CD4-positive, alpha-beta T cell treated with Interleukin-17A for 1 hour (primary cell): ENCODE data around the gene PRSS27.
"Not testable (repeated sequence)": the region's sequence is repeated elsewhere in the genome, so short reads cannot be mapped to it uniquely, and the experiment has no call there.

Experiments used
- DNase-seq: peaks from one replicate; pipeline ENCODE4 v3.0.0-alpha.2; 2020

Gene PRSS27

DNA sequence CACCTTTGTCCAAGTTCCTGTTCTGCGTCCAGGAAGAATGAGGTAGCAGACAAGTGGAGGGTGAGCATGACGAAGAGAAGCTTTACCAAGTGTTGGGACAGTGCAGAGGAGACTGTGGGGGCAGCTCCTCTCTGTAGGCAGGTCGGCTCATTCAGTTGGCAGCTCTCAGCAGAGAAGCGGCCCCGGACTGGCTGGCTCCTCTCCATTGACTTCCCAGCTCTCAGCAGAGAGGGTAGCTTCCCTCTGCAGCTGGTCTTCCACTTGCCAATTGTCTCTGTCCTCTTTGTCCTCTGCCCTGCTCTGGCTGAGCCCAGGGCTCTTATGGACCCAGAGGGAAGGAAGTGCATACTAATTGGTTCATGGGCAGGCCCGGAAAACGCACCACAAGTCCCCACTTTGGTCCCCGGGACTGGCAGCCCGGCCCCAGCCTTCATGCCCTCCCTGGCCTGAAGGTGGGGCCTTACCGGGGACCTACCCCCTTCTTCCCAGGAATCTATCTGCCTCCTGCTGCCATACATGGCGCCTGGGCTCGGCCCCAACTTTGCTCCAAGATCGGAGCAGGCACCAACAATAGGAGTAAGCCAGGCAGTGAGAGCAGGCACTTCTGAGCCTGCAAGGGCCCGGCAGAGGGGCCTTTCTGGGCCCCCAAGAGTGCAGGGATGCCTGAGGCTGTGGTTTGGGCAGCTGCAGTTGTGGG is 27.6 kb downstream of the PRSS27 start:
- no peak for DNase-seq

DNA sequence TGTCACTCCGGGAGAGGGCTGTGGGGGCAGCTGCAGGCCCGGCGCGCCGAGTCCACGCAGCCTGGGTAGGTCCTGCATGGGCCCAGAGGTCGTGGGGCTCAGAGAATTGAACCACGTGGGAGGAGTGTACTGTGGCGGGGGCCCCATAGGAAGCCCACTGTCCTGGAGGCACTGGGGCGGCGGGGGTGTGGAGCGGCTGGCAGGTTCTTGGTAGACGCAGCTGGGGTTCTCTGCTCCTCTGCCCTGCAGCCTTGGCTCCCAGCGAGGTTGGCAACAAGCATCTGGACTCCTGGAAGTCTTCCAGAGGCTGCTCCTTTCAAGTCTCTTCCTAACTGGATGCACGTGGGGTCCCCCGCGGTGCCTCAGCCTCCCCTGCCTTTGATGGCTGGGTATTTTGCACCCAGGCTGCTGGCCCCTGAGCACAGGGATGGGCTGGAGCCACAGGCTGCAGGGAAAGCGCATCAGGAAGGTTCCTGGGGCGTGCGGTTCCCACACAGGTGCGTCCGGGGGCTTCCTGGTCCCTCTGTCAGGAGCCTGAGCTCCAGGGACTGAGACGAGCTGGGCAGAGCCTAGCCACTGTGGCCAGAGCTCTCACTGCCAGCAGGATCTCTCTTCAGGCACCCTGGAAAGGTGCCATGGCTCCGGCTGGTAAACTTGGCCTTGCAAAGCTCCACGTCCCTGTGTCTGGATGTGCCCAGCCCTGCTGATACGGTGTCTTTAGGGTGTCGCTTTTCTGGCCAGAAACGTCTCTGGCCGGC is 28.4 kb downstream of the PRSS27 start:
- DNase-seq = no peak

DNA sequence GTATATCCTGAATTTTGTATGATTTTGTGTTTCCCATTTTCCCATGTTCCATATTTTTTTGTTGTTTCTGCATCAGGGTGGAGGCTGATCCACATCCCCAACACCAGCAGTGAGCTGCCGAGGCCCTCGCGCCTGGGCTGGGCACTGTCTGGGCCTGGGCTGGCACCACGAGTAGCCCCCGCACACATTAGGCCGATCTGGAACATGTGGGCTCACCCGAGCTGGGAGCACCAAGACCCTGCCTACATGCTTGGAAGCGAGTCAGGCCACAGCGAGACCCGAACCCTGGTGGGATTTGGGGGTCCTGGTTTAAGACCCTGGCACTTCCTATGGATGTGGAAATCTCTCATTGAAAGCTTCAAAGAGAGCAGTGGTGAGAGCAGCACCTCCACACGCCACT is 29.2 kb downstream of the PRSS27 start:
- no peak for DNase-seq

DNA sequence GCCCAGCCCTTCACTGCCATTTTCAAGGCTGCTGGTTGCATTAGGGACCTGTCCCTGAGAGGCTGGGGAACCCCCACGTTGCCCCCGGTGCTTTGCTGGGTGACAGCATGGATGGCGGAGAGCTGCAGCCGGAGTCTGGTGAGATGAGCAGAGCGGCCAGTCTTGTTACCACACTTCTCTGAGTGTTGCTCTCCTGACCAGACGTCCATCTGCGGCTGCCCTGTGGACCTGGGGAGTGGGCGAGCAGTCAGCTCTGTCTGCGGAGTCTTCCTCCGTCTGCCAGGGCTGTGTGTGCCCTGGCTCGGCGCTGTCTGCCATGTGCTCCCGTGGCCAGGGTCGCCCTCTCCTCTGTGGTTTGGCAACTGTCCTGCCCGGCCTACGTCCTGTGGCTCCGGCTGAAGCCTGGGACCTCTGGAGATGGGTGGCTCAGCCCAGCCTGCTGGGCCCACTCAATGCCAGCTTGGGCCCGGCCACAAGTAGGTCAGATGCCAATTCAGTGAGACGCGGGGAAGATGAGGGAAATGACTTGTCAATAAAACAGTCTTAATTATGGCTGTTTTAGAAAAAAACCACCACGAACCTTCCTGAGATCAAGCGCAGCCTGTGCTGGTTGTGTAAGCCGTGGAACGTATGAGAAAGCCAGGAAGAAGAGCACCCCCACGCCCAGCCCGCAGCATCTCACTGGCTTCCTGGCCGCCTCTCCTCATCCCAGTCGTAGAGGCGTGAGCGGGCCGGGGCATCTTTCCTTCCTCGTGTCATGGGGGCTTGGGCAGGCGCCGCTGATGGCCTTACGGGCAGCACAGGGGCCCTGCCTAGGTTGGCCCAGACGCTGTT is 29.8 kb downstream of the PRSS27 start:
- DNase-seq = no peak

DNA sequence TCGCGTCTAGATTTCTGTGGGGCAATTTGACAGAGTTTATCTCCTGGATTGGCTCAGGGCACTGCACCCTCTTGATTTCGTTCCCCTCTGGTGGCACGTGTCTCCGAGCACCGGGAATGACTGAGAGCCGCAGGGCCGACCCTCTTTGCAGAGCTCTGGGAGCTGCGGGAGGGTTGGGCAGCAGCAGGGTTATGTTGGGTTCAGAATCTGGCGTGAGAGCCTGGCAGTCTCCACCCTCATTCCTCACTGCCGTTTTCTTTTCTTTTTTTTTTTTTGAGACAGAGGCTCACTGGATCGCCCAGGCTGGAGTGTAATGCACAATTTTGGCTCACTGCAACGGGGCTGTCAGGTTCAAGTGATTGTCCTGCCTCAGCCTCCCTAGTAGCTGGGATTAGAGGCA is 30.6 kb downstream of the PRSS27 start:
- not testable (repeated sequence) for DNase-seq

DNA sequence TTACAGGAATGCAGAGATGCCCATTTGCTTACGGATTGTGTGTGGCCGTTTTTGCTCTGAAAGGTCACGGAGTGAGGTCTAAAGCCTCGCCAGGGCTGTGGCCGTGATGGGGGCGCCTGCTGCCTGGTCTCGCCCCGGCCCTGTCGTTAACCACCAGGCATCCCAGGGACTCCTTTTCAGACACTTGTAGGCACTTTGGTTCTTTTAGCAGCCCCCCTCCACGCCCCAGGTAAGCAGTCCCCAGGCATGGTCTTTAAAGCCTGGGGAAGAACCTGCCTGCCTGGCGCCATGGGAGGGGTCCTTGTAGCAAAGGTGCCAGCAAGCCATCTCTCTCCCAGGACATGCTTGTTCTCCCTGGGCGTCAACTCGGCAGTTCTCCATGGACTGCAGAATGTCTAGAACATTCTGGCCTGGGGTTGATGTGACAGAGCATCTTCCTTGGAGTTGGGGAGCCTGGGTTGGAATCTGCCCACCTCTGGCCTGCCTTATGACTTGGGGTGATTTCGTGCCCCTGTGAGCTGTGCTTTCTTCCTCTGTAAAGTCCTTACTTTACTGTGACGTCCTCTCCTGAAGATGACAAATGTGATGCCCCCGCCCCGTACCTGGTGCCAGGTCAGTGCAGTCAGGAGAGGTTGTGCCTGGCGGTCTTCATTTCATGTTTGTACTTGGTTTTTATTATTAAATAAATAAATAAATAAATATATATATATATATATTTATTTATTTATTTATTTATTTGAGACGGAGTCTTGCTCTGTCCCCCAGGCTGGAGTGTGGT is 32.3 kb downstream of the PRSS27 start:
- DNase-seq = no peak

DNA sequence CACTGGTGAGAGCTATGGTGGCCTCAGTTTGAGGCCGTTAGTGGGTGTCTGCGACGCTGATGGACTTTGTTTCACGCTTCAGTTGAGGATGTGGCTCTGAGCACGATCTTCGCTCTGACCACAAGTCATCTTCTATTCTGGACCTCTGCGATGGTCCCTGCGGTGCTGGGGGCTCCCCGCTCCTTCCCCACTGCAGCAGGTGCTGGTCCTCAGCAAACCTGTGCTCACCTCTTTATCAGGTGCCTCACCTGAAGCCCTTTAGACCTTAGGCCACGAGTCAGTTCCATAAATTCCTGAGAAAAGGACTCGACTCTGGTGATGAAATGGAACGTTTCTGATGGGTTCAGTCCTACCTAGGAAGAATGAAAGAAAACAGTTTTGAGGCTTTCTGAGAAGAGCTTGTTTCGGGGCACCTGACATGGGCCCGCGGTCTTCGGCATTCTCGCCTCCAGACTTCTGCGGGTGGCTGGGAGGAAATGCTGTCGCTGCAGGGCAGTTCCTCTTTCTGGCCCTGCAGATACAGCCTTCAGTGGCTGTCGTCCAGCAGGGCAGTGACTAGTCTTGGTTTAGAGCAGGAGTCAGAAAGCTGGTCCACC is 33.0 kb downstream of the PRSS27 start:
- DNase-seq = peak; percentile 20

DNA sequence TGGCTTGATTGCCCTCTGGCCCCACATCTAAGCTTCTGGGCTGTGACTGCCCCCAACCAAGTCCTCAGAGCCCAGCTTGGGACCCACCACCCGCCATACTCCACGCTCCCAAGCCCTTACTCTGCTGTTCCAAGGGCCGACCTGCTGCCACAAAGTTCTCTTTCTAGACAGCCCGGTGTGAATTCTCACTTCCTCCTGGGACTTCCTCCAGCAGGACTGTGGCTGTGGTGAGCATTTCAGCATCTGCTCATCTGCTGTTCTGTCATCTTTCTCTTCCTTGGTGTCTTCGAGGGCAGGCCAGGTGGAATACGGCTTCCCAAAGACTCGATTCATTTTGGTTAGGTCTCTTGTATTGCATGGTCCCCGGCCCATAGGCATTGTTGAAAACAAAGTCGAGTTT is 33.9 kb downstream of the PRSS27 start:
- not testable (repeated sequence) for DNase-seq

DNA sequence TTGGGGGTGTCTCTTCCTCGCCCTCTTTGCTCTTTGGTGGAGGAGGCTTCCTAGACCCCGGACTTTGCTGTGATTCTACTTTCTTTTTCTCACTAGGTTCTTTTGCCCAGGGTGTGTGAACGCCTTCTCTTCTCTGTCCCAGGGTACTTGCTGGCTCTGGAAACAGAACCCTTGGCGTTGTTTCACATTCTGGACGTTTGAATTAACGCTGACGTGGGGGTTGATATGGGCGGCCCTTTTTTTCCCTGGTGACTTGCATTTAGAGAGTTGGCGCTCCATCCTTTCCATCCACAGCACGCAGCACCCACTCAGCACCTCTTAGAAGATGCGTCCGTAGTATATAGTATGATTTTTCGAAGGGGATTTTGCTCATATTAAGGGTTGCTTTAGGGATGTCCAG is 37.0 kb downstream of the PRSS27 start:
- not testable (repeated sequence) for DNase-seq

DNA sequence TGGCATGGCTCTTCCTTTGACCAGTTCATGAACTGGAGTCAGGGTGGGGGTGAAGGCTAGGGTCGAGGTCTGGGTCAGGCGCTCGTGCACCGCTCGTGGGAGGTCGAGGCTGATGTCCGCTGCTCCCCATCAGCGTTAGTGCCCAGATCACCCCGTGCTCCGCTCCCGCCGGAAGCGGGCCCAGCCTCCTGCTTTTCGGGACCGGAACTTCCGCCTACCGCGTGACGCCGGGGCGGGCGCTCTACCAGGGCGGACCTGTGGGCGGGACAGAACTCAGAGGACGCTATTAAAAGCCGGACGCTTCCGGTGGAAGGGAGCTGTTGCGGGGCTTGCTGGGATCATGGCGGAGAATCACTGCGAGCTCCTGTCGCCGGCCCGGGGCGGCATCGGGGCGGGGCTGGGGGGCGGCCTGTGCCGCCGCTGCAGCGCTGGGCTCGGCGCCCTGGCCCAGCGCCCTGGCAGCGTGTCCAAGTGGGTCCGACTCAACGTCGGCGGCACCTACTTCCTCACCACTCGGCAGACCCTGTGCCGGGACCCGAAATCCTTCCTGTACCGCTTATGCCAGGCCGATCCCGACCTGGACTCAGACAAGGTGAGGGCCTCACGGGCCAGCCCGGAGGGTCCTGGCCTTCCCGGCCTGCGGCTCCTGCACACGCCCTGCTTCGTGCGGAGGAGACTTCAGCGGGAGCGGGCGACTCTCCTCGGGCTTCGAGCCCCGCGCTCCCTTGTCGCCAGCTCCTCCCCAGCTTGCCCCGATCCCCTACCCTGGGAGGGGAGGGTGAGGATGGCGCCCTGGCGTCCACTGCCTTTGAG is 37.6 kb downstream of the PRSS27 start, which contains the start of gene KCTD5:
TSS of gene KCTD5 (plus strand) at position 315 of the 813 bp plus-strand sequence. CDS start at position 341, 26 bp downstream.
- DNase-seq = peak; percentile 97

DNA sequence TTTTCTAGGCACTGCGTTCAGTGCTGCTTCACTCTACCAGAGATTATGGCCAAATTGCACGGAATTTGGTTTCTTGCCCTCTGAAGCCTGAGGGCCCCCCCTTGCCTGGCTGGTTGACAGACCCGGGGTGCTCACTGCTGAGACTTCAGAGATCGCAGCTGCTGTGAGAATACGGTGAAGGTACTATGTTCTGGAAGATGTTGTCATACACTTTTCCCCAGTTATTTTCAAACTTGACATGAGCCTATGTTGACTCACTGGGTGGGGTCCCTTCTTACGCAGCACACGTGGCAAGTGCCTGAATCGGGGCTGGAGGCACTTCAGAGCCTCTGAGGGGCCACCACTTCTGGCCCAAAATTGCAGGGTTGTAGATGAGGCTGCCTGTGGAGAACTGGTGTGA is 39.7 kb downstream of the PRSS27 start:
- DNase-seq = not testable (repeated sequence)

DNA sequence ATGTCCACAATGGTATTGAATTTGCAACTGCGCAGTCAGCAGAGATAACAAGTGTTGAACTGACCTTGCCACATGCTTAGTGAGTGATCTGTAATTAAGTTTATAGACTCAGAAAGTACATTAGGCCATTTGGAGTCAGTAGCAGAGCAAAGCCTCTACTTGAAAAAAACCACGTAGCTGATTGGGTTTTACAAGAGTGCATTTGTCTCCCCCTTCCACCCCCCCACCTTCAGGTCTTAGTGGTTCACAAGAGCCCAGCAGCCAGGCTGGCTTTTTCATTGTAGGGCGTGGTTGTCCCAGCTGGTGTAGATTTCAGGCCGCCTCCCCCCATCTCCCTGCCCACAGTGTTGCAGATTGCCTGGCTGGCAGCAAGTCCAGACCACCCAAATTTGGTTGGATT is 40.1 kb downstream of the PRSS27 start:
- not testable (repeated sequence) for DNase-seq

DNA sequence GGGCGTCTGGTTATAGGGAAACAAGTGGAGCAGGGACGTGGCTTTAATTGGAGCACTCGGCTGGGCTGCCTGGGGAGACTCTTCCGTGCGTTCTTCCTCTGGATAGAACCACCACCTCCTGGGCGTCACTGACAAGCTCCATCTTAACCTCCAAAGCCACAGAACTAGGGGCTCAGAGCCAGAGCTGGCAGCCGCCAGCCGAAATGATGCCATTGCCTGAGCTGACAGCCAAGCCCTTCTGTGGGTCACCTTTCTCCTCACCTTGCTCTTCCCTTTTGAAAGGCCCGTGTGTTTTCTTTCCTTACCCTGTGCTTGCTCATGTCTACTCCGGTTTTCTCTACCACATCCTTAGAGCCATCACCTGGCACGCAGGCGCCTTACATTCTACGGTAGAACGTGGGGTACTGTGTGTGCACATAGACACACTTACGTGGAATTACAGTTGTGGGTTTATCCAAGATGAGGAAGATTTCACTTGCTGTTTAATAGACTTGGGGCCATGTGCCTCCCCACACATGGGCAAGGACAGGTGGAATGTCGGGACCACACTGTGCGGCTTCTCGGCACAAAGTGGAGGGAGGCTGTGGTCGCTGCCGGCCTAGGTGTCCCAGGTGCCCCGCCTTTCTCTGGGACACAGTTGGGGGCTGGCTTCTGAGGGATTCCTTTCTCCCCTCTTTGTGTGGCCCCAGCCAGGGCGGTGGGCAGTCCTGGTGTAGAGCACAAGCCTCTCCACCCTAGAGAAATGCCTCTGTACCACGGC is 41.6 kb downstream of the PRSS27 start:
- not testable (repeated sequence) for DNase-seq

DNA sequence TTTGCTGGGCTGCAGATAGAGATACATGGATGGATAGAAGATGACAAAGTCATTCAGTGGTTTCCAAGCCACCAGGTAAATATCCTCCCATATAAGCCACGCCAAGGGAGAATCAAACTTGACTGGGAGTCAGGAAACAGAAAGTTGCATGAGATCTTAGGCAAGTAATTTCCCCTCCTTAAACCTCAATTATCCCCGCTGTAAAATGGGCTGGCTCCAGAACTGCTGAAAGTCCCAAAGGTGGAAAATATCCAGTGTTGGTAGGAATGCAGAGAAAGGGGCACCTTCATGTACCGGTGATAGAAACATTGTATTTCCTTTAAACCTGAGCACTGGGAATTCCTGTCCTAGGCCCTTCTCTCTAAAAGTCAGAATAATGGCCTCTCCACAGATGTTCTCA is 43.1 kb downstream of the PRSS27 start:
- not testable (repeated sequence) for DNase-seq

DNA sequence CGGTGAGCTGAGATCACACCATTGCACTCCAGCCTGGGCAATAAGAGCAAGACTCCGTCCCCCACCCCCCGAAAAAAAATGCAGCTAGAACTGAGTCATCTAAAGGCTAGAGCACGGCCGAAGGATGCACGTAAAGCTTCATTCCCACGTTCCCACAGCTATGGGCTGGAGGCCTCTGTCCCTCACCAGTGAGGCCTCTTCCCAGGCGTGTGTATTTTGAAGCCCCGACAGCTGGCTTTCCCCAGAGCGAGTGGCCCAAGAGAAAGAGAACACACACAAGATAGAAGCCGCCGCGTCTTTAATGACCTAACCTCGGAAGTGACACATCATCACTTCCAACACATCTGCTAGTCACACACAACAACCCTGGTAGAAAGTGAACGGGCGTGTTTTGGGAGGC is 44.3 kb downstream of the PRSS27 start:
- DNase-seq = no peak

DNA sequence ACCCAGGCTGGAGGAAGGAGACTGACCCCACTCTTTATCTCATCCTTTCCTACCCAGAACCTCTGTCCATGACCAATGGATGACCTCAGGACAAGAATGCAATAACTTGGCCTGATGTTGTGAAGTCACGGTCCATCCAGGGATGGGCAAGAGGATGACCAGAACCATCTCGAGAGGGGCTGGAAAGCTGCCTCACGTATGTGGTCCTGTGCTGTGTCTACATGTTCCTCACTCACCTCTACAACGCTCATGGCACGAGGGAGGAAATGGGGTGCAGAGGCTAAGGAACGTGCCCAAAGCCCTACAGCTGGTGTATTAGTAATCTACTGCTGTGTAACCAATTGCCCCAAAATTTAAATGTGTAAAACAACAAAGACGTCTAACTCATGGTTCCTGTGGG is 45.0 kb downstream of the PRSS27 start:
- DNase-seq = no peak

DNA sequence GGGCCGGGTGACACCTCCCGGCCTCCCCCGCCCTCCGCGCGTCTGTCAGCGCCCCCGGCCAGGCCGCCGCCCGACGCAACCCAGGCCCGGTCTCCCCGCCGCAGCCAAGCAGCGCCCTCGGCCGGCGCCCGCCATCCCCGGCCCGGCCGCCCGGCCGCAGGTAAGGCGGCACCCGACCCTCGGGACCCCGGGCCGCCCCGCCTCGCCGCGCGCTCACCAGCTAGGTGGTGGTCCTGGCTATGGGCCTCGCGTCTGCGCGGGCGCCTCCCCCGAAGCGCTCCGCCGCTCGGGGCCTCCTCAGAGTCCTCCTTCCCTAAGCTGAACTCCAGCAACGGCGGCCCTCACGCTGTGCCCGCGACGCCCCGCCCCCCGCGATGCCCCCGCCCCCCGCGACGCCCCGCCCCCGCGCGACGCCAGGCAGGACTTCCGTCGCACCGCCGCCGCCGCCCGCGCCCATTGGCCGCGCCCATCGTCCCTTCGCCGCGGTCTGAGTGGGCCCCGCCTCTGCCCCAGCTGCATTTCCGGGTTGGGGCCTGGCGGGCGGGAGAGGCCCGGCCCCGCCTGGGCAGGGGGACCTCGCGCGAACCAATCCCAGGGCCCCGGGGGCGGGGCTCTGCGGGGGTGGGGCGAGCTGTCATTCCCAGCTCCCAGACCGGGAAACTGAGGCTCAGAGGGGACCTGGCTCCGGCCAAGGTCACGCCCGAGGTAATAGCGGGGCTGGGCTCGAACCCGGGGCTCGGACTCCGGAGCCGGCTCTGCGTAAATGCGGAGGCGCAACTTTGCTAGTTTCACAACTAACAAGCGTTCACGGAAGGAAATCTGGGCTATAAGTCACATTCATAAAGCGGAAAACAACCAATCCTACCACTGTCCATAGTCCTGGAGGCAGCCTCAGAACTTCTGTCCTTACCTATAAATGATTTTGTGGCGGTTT is 46.7 kb downstream of the PRSS27 start:
- DNase-seq = peak; percentile 97

DNA sequence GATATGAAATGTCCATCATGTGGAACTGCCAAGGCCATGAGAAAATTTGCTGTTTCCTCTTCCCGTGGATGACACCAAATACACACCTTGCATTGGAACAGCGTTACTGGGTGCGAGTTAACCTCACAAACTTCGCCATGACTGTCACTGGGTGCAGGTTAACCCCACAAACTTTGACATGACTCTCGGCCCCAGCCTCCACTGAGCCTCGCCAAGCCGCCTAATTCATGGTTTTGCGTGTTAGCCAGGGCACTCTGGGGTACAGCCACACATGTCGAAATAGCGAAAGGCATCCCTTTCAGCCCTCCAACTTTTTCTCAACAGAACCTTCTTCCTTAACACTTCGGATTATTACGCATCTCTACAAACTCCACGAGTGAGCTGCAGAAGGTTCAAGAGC is 48.3 kb downstream of the PRSS27 start:
- no peak for DNase-seq

DNA sequence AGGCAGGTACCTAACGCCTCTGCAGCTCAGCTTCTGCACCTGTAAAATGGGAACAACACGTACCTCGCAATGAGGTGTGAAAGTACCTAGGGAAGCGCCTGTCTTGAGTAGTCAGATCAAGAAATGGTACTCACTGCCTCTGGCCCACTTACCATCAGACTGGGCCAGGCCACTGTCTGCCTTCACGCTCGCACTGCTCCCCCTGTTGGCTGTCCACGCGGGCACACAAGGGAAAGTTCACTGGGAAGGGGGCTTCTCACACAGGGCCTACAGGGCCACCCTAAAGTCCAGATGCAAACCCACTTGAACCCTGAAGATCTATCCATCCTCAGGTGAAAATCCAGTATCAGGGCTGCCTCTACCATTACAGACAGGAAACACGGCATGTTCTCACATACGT is 48.8 kb downstream of the PRSS27 start:
- DNase-seq = not testable (repeated sequence)
